Measurements from ENCODE around the gene MALRD1.

MALRD1 gene

DNA sequence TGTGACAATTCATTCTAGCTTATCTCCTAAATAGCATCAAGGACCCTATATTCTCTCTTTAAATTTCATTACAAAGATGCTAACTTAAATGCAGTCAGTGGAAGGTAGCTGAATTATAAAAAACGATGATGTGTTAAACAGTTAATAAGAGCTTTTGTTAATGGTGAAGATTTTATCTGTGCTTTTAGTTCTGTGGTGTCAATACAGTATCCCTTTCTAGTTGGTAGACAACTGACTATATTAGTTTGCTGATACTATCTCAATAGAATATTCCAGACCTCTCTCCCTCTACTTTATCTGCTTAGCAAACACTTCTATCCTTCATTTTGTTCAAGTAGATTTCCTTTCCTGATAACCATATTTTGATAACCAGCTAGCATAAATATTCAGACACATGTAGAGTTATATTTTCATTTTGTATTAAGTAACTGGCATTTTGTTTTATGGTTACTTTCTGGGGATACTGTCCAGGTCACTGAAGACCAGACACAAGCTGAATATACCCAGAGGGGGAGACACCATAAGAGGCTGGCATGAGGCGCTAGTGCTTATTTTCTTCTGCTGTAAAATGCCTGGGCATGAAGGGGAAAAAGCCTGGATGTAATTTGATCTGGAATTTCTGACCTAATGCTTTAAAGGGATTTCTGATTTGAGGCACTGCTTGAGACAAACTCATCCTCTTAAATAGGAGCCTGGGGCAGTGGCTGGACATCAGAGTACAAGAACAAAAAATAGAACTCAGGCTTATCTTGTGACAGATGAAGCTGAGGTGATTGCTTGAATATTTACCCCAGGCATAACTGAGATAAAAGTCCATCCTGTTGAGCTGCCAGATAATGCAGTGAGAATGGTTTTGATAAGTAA, 197.5 kb downstream of the MALRD1 start:
- no peak overlapping the region for H3K4me3 ChIP-seq (ENCODE audit: low read depth, low read length)
- no peak for TF ChIP-seq CTCF (IDR thresholded peaks at IDR 0.05; ENCODE audit: borderline replicate concordance, insufficient read depth, low read depth, low read length)

DNA sequence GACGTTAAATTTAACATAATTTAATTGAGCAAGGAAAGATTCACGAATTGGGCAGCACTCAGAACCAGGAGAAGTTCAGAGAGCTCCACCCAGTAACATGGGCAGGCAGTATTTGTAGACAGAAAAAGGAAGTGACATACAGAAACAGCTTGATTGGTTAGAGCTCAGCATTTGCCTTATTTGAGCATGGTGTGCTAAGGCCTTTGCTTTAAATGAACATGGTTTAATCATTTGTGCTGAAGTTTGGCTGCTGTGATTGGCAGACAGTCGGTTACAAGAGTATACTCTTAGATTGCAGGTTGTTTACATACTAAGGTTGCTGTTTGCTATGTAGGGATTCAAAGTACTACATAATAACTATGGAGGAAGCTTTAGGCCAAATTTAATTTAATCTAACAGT, 199.2 kb downstream of the MALRD1 start:
- no peak overlapping the region for H3K4me3 ChIP-seq (ENCODE audit: low read depth, low read length)
- TF ChIP-seq CTCF (IDR thresholded peaks at IDR 0.05; ENCODE audit: borderline replicate concordance, insufficient read depth, low read depth, low read length): no peak

DNA sequence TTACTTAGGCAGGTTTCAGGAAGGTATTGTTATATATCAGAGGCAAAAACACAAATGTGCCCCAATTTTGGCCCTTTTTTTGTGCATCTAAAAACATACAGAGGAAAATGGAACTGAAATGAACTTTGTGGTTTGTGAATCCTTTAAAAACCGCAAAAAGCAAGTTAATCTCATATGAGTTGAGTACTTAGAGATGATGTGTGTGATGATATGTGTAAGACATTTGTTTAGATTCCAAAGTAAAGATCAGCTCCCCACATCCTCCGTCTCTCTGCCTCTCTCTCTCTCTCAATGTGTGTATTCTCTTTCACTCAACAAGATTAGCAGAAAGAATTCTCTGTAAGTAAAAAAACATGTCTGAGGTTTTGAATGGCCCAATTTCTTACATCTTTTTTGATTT, 201.9 kb downstream of the MALRD1 start:
- H3K4me3 ChIP-seq (ENCODE audit: low read depth, low read length): no peak overlapping the region
- TF ChIP-seq CTCF (IDR thresholded peaks at IDR 0.05; ENCODE audit: borderline replicate concordance, insufficient read depth, low read depth, low read length): no peak

DNA sequence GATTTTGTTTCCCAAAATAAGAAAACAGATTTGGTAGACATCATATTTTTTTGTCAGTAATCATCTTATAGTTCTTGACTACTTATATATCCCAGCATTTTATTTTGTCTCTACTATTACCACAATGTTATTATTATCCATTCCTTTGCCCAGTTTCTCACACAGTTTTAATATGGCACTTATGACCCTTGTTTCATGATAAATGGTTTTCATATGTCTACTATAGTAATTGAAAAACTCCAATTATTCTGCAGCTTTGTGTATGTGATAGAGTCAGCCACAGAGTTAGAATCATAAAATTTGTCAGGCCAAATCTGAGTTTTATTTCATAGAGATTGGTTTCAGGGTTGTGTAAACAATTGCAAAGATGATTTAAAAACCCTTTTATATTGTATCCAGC, 203.9 kb downstream of the MALRD1 start:
- no peak overlapping the region for H3K4me3 ChIP-seq (ENCODE audit: low read depth, low read length)
- no peak for TF ChIP-seq CTCF (IDR thresholded peaks at IDR 0.05; ENCODE audit: borderline replicate concordance, insufficient read depth, low read depth, low read length)

- H3K4me3 ChIP-seq (ENCODE audit: low read depth, low read length): no peak overlapping the region
- TF ChIP-seq CTCF (IDR thresholded peaks at IDR 0.05; ENCODE audit: borderline replicate concordance, insufficient read depth, low read depth, low read length): no peak
Observed at GRCh38 chr10:19256331-19256730, 207.7 kb downstream of the MALRD1 start.

DNA sequence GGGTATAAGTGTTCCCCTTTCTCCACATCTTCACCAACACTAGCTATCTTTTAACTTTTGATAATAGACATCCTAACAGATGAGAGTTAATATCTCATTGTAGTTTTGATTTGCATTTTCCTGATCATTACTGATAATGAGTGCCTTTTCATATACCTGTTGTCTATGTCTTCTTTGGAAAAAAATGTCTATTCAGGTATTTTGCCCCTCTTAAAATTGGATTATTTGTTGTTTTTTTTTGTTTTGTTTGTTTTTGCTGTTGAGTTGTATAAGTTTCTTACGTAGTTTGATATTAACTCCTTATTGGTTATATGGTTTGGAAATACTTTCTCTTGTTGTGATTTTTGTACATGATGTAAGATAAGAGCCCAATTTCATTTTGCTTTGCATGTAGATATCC, 214.7 kb downstream of the MALRD1 start:
- TF ChIP-seq CTCF (IDR thresholded peaks at IDR 0.05; ENCODE audit: borderline replicate concordance, insufficient read depth, low read depth, low read length): no peak
- H3K4me3 ChIP-seq (ENCODE audit: low read depth, low read length): no peak overlapping the region

GRCh38 chr10:19283285-19283684, 234.7 kb downstream of the MALRD1 start:
- TF ChIP-seq CTCF (IDR thresholded peaks at IDR 0.05; ENCODE audit: borderline replicate concordance, insufficient read depth, low read depth, low read length): no peak
- no peak overlapping the region for H3K4me3 ChIP-seq (ENCODE audit: low read depth, low read length)
